ENCODE results near the gene COPS7B. TPM values are rescaled to one million over a fixed set of nuclear protein-coding genes. Genes with fewer than 3 reads are reported as not detected.

The COPS7B gene
- 11.7 and 14.4 TPM in 2 replicates for total RNA-seq (ENCODE audit: low replicate concordance)

GRCh38 chr2:231786177-231786916 lies at the start of gene COPS7B:
Gene COPS7B, plus strand, starts transcription at chr2:231786445. Its CDS starts 2,126 bp downstream, at chr2:231788571.

GRCh38 chr2:231780909-231781797 lies 5.1 kb upstream of the COPS7B start, which contains the start of gene PDE6D:
Gene PDE6D, minus strand, starts transcription at chr2:231781282. Its CDS starts 168 bp downstream, at chr2:231781114.

Other genes starting within 250 kb of the COPS7B start
- not detected in 2 replicates for gene TEX44, start 193.6 kb upstream of the COPS7B start, total RNA-seq (ENCODE audit: low replicate concordance)
- 615 and 1,560 TPM in 2 replicates for gene PTMA, start 77.9 kb upstream of the COPS7B start, total RNA-seq (ENCODE audit: low replicate concordance)
- gene PDE6D, start 5.2 kb upstream of the COPS7B start, total RNA-seq (ENCODE audit: low replicate concordance): 5.0 and 13.1 TPM in 2 replicates
- not detected in 2 replicates for gene NPPC, start 140.0 kb downstream of the COPS7B start, total RNA-seq (ENCODE audit: low replicate concordance)
- gene DIS3L2, start 175.3 kb downstream of the COPS7B start, total RNA-seq (ENCODE audit: low replicate concordance): 9.6 and 15.3 TPM in 2 replicates

All from smooth muscle cell of the coronary artery (primary cell).